GM23338 (cell line): ENCODE measurements around the gene PALMD. TPM values are rescaled to one million over a fixed set of nuclear protein-coding genes. Genes with fewer than 3 reads are reported as not detected.

Experiments
- ATAC-seq: fragments of 200-7000 bp; cut with Tn5 transposase; 3 replicates; pipeline ENCODE4 v1.9.1; 2020
- DNase-seq: peaks from one replicate; pipeline ENCODE4 v3.0.0-alpha.2; 2015; ENCODE audit warnings: low spot score
- H2AFZ ChIP-seq: fragments of 200-600 bp; sonication (generic); 2 replicates; pipeline ENCODE4 v1.8.0; 2016; ENCODE audit warnings: antibody characterized with exemption, mild to moderate bottlenecking, moderate library complexity
- H3F3A ChIP-seq: fragments of 200-600 bp; sonication (generic); replicated peaks from 2 replicates; pipeline ENCODE4 v1.8.0; 2017; ENCODE audit warnings: antibody characterized with exemption, mixed run types, low read depth
- H3K27ac ChIP-seq: fragments of 200-600 bp; sonication (generic); 2 replicates; pipeline ENCODE4 v1.6.1; 2016; ENCODE audit warnings: low read depth
- H3K27me3 ChIP-seq: fragments of 200-600 bp; sonication (generic); 2 replicates; pipeline ENCODE4 v1.8.0; 2016; ENCODE audit warnings: mild to moderate bottlenecking, mixed run types, moderate library complexity; ENCODE audit not compliant: insufficient read depth
- H3K36me3 ChIP-seq: fragments of 200-600 bp; sonication (generic); 2 replicates; pipeline ENCODE4 v1.8.0; 2016; ENCODE audit warnings: mild to moderate bottlenecking; ENCODE audit not compliant: insufficient read depth
- H3K4me1 ChIP-seq: fragments of 200-600 bp; sonication (generic); 2 replicates; pipeline ENCODE4 v1.8.0; 2016; ENCODE audit warnings: mild to moderate bottlenecking, moderate library complexity; ENCODE audit not compliant: insufficient read depth
- H3K4me2 ChIP-seq: fragments of 200-600 bp; sonication (generic); 2 replicates; pipeline ENCODE4 v1.7.1; 2017; ENCODE audit warnings: mixed run types
- H3K4me3 ChIP-seq: fragments of 200-600 bp; sonication (generic); 2 replicates; pipeline ENCODE4 v1.6.1; 2016; ENCODE audit warnings: mixed run types
- H3K79me2 ChIP-seq: fragments of 200-600 bp; sonication (generic); replicated peaks from 2 replicates; pipeline ENCODE4 v1.8.0; 2017; ENCODE audit warnings: mild to moderate bottlenecking; ENCODE audit not compliant: insufficient read depth
- H3K9me2 ChIP-seq: fragments of 200-600 bp; sonication (generic); 2 replicates; pipeline ENCODE4 v1.8.0; 2017; ENCODE audit not compliant: insufficient read depth
- H4K20me1 ChIP-seq: fragments of 200-600 bp; sonication (generic); replicated peaks from 2 replicates; pipeline ENCODE4 v1.8.0; 2017; ENCODE audit warnings: mild to moderate bottlenecking; ENCODE audit not compliant: insufficient read depth
- H3K27ac Mint-ChIP-seq: 2 replicates; pipeline ENCODE4 v1.8.0; 2020; ENCODE audit warnings: inconsistent platforms, mild to moderate bottlenecking, moderate library complexity, mixed read lengths
- H3K27me3 Mint-ChIP-seq: 3 replicates; pipeline ENCODE4 v1.8.0; 2022; ENCODE audit warnings: low read depth, mild to moderate bottlenecking, moderate library complexity, mixed read lengths, inconsistent platforms; ENCODE audit not compliant: insufficient read depth, poor library complexity
- H3K36me3 Mint-ChIP-seq: 3 replicates; pipeline ENCODE4 v1.8.0; 2021; ENCODE audit warnings: low read depth, mild to moderate bottlenecking, inconsistent platforms, moderate library complexity, mixed read lengths
- H3K4me1 Mint-ChIP-seq: 3 replicates; pipeline ENCODE4 v1.8.0; 2020; ENCODE audit warnings: mild to moderate bottlenecking, inconsistent platforms, mixed read lengths
- H3K4me3 Mint-ChIP-seq: 3 replicates; pipeline ENCODE4 v1.8.0; 2021; ENCODE audit warnings: moderate library complexity, mild to moderate bottlenecking, inconsistent platforms, mixed read lengths
- H3K9me3 Mint-ChIP-seq: 3 replicates; pipeline ENCODE4 v1.8.0; 2020; ENCODE audit warnings: moderate library complexity, mild to moderate bottlenecking, inconsistent platforms, mixed read lengths
- EZH2phosphoT487 ChIP-seq: fragments of 200-600 bp; sonication (generic); IDR thresholded peaks from one replicate; pipeline ENCODE4 v1.8.1; 2018; ENCODE audit warnings: antibody characterized with exemption; ENCODE audit not compliant: unreplicated experiment
- REST ChIP-seq: IDR thresholded peaks from one replicate; pipeline ENCODE4 v1.6.1; 2018; ENCODE audit warnings: antibody characterized with exemption; ENCODE audit not compliant: unreplicated experiment
- polyA plus RNA-seq: library from polyadenylated mRNA; unstranded; fragments of >200 nt; fragmentation: Nextera tagmentation; extraction: Ambion mirVana; gene quantifications from 2 replicates; pipeline ENCODE4 v1.2.1, GENCODE V29; 2016
- total RNA-seq: library from RNA; depleted of rRNA; stranded (reverse); fragments of >200 nt; shearing (Covaris generic); gene quantifications from 2 replicates; pipeline ENCODE4 v1.2.3, GENCODE V29; 2014
- TF ChIP-seq, protein P1 (sequence below): IDR thresholded peaks from 2 replicates; pipeline ENCODE4 v1.6.1; 2016; ENCODE audit warnings: antibody characterized with exemption
- TF ChIP-seq, protein P2 (sequence below): fragments of 250-450 bp; sonication (Bioruptor Pico); IDR thresholded peaks from 2 replicates; pipeline ENCODE4 v1.5.0; 2020; ENCODE audit warnings: mild to moderate bottlenecking, moderate library complexity

Gene PALMD
- total and polyA plus RNA-seq, 2 experiments from 2014 or later: not detected

GRCh38 chr1:99665212-99665611 is 19.3 kb downstream of the PALMD start:
- no peaks in the 10 kb centered on the region for H3K36me3 ChIP-seq
- H3K4me3 ChIP-seq: no peak overlapping the region
- no peaks in the 10 kb centered on the region for H3K79me2 ChIP-seq
- no peaks in the 10 kb centered on the region for H4K20me1 ChIP-seq
- Mint-ChIP-seq H3K9me3 (no peaks in the 10 kb centered on the region), H3K27me3 (no peaks in the 10 kb centered on the region), H3K4me1 (peaks cover 12% of the 10 kb centered on the region), H3K4me3 (no peak overlapping the region), H3K27ac (no peak overlapping the region), H3K36me3 (no peaks in the 10 kb centered on the region)
- TF ChIP-seq, protein P1, sequence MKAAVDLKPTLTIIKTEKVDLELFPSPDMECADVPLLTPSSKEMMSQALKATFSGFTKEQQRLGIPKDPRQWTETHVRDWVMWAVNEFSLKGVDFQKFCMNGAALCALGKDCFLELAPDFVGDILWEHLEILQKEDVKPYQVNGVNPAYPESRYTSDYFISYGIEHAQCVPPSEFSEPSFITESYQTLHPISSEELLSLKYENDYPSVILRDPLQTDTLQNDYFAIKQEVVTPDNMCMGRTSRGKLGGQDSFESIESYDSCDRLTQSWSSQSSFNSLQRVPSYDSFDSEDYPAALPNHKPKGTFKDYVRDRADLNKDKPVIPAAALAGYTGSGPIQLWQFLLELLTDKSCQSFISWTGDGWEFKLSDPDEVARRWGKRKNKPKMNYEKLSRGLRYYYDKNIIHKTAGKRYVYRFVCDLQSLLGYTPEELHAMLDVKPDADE: no peak
- TF ChIP-seq EZH2phosphoT487 (no peak), REST (no peak)
- TF ChIP-seq, protein P2, sequence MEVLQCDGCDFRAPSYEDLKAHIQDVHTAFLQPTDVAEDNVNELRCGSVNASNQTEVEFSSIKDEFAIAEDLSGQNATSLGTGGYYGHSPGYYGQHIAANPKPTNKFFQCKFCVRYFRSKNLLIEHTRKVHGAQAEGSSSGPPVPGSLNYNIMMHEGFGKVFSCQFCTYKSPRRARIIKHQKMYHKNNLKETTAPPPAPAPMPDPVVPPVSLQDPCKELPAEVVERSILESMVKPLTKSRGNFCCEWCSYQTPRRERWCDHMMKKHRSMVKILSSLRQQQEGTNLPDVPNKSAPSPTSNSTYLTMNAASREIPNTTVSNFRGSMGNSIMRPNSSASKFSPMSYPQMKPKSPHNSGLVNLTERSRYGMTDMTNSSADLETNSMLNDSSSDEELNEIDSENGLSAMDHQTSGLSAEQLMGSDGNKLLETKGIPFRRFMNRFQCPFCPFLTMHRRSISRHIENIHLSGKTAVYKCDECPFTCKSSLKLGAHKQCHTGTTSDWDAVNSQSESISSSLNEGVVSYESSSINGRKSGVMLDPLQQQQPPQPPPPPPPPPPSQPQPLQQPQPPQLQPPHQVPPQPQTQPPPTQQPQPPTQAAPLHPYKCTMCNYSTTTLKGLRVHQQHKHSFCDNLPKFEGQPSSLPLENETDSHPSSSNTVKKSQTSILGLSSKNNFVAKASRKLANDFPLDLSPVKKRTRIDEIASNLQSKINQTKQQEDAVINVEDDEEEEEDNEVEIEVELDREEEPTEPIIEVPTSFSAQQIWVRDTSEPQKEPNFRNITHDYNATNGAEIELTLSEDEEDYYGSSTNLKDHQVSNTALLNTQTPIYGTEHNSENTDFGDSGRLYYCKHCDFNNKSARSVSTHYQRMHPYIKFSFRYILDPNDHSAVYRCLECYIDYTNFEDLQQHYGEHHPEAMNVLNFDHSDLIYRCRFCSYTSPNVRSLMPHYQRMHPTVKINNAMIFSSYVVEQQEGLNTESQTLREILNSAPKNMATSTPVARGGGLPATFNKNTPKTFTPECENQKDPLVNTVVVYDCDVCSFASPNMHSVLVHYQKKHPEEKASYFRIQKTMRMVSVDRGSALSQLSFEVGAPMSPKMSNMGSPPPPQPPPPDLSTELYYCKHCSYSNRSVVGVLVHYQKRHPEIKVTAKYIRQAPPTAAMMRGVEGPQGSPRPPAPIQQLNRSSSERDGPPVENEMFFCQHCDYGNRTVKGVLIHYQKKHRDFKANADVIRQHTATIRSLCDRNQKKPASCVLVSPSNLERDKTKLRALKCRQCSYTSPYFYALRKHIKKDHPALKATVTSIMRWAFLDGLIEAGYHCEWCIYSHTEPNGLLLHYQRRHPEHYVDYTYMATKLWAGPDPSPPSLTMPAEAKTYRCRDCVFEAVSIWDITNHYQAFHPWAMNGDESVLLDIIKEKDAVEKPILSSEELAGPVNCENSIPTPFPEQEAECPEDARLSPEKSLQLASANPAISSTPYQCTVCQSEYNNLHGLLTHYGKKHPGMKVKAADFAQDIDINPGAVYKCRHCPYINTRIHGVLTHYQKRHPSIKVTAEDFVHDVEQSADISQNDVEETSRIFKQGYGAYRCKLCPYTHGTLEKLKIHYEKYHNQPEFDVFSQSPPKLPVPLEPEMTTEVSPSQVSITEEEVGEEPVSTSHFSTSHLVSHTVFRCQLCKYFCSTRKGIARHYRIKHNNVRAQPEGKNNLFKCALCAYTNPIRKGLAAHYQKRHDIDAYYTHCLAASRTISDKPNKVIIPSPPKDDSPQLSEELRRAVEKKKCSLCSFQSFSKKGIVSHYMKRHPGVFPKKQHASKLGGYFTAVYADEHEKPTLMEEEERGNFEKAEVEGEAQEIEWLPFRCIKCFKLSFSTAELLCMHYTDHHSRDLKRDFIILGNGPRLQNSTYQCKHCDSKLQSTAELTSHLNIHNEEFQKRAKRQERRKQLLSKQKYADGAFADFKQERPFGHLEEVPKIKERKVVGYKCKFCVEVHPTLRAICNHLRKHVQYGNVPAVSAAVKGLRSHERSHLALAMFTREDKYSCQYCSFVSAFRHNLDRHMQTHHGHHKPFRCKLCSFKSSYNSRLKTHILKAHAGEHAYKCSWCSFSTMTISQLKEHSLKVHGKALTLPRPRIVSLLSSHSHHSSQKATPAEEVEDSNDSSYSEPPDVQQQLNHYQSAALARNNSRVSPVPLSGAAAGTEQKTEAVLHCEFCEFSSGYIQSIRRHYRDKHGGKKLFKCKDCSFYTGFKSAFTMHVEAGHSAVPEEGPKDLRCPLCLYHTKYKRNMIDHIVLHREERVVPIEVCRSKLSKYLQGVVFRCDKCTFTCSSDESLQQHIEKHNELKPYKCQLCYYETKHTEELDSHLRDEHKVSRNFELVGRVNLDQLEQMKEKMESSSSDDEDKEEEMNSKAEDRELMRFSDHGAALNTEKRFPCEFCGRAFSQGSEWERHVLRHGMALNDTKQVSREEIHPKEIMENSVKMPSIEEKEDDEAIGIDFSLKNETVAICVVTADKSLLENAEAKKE (CRISPR knock-in tag): no peak
- no peak overlapping the region for H3K27ac ChIP-seq
- H3K9me2 ChIP-seq: no peaks in the 10 kb centered on the region
- ATAC-seq (no peak), DNase-seq (no peak)
- H3F3A ChIP-seq: no peaks in the 10 kb centered on the region
- no peaks in the 10 kb centered on the region for H3K27me3 ChIP-seq
- no peak overlapping the region for H2AFZ ChIP-seq
- H3K4me1 ChIP-seq: peaks cover 10% of the 10 kb centered on the region
- no peak overlapping the region for H3K4me2 ChIP-seq
